HG03432 (cell line): ENCODE measurements around the gene ATF5.

Experiments
- ATAC-seq: cut with Tn5 transposase; IDR thresholded peaks from one replicate; pipeline ENCODE4 v1.9.1; 2021; ENCODE audit warnings: mild to moderate bottlenecking, moderate library complexity; ENCODE audit not compliant: unreplicated experiment

The ATF5 gene

DNA sequence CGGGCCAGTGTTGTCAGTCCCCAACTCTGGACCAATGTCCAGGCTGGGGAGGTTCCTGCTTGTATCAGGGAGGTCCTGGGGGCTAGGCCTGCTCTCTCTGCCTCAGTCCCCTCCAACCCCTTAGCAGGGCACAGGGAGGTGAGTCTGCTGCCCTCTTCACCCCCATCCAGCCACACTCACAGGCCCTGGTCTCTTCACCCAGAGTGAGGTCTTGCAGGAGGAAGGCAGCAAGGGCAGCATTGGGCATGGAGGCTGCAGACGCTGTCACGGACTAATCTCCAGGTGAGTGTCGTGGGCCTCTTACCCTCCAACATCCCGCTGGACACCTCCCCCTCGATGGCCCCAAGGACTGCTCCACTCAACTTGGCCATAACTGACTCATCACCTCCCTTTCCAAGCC is 43.8 kb downstream of the ATF5 start:
- no peak for ATAC-seq

DNA sequence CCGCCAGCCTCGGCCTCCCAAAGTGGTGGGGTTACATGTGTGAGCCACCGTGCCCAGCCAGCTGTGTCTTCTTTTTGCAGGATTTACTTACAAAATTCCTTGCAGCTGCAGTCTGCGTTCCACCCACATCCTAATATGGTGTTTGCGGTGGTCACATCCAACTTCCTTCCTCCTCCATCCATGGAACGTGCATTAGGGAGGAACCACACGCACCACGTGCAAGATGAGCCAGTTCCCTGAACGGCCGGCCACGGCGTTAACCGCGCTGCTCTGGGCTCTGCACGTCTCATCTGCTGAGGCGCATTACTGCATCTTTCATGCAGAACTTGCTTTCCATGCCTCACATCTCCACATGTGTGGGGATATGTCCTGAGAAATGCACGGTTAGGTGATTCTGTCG is 45.0 kb downstream of the ATF5 start:
- ATAC-seq, result no peak

DNA sequence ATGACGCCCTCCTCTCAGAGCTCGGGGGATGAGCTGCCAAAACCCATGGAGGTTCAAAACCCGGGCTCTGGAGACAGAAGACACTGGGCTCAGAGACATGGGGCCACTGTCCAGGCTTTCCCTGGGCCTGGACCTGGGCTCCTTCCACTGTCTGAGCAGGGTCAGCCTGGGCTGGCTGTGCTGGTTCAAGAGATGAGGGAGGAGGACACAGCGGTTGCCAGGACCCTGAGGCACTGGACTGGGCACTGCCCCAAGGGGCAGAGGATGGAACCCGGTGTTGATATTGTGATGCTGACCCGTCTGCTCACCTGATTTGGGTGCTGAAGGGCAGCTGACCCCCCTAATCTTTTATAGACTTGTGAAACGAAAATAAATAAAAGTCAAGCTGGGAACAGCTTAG is 46.0 kb downstream of the ATF5 start:
- ATAC-seq, result no peak

DNA sequence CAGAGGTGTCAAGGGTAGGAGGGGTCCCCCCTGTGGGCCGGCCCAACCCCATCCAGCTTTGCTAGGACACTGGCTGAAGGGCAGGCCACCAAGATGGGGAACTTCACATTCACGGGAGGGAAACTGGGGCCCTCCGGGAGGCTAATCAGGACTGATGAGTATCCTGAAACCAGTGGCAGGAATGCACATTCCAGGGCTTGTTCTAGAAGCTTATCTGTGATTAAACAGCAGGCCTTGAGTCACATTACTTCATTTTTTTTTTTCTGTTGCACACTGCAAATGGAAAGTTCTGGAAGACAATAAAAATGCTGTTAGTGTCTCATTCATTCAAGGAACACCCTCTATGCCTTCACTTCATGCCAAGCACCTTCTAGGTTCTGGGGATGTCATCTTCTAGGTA is 47.5 kb downstream of the ATF5 start:
- ATAC-seq, result no peak

DNA sequence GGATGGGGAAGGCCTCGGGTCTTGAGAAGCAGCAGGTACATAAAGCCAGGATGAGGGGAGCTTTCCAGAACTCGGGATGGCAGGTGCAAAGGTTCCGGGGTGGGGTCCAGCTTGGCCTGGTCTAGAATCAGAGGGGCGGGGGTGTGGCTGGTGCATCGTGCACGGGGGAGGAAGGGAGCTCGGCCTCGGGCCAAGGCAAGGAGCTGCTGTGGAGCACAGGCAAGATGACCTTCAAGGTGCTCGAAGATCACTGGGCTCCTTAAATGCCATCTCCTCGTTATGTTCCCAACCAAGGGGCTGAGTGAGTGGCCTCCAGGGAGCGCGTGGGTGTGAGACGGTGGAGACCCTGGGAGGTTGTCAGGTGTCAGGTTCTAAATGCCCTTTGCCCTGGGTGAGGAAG is 48.1 kb downstream of the ATF5 start:
- no peak for ATAC-seq

DNA sequence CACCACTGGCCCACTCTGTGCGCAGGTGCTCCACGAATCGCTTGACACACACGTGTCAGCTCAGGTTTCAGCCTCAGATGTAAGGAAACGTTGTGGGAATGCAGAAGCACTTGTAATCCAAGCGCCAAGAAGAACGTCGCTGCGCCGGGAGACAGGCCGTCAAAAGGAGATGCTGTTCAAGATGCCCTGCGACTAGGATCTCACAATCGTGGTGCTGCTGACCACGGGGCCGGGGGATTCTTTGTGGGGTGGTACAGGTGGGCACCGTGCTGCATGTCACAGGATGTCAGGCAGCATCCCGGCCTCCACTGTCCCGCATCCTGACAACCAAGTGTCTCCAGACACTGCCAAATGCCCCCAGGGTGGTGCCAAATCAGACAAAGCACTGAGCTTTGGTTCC is 48.9 kb downstream of the ATF5 start:
- no peak for ATAC-seq

DNA sequence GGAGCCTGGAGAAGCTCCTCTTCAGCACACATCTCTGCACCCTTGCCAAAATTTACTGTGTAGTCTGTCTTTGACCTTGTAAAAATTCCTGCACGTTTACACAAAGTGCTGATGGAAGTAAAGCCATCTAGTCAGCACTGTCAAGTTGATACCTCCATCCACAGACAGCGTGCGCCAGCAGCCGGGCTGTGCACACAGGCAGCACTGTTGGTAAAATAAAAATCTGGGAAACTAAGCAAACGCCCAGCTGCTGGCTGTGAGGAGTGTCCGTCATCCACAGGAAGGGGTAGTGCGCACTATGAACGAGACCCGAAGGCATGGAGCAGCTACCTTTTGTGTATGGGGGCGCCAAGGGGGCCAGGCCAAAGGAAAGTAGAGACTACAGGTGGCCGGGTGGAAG is 49.3 kb downstream of the ATF5 start:
- no peak for ATAC-seq

DNA sequence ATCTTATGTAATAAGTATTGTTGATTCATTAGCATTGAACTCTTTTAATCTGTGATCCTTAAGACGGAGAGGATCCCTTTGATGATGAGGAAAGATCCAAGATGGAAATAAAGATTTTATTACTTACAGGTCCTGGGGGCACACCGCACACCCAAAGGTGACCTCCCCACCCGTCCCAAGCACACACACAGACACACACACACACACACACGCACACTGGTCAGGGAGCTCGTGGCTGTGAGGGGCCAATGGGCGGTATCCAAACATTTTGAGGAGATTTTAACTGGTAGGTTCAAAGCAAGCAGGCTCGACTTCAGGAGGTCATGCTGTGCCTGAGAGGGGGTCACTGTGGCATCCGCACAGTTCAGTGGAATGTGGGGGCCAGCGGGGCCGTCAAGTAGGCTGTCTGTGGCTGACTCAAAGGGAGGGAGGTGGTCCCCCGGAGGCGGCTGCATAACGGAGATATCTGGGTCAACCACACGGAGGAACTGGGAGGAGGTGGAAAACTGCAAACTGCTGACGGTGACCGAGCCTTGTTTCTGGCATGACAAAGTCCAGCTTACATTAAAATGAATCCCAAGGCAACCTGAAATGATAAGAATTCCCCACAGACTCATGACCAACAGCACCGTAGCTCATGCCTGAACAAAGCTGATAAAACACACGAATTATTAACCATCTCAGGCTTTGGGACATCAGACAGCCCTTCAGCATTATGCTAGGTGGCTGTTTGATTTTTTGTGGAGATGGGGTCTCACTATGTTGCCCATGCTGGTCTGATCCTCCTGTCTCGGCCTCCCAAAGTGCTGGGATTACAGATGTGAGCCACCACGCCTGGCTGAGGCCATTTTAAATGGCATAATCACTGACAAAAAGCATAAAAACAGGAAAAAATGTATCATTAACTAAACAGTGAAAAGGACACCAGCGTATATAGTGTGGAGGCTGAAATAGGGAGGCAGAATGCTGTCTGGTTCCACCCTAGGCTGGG is 52.9 kb downstream of the ATF5 start:
- no peak for ATAC-seq
